ENCODE data around the gene ALKBH7.

- TF ChIP-seq POLR2A (IDR thresholded peaks at IDR 0.05) (no peak), CTCF (IDR thresholded peaks at IDR 0.05) (no peak)
Measured at GRCh38 chr19:6373096-6373812, 660 bp downstream of the ALKBH7 start.
